Keratinocyte (primary cell): ENCODE data around the gene GPN3. TPM values are rescaled to one million over a fixed set of nuclear protein-coding genes. Genes with fewer than 3 reads are reported as not detected.
A peak's percentile ranks its signal among the peaks of the same experiment; 100 is the strongest.

Experiments
- DNase-seq: peaks from one replicate; pipeline ENCODE4 v3.0.0-alpha.2; 2011; ENCODE audit warnings: low read depth, missing footprints, low spot score
- FAIRE-seq: peaks from 2 replicates; lab custom pipeline; 2011; peaks lifted over from hg19 to GRCh38; lab: Jason Lieb, UNC
- H2AFZ ChIP-seq: 2 replicates; pipeline ENCODE4 v1.6.0; 2012; ENCODE audit warnings: low read length, control low read depth, inconsistent platforms; ENCODE audit not compliant: control insufficient read depth
- H3K27ac ChIP-seq: 2 replicates; pipeline ENCODE4 v1.5.1; 2011; ENCODE audit warnings: low read length; ENCODE audit not compliant: control insufficient read depth, insufficient read depth
- H3K27me3 ChIP-seq: 3 replicates; pipeline ENCODE4 v1.6.0; 2011; ENCODE audit warnings: low read length; ENCODE audit not compliant: control insufficient read depth, insufficient read depth; ENCODE audit errors: extremely low read depth
- H3K36me3 ChIP-seq, 2 experiments: 2 replicates in 1 of 2; 3 replicates in 1 of 2; pipeline ENCODE4 v1.5.1; 2011; ENCODE audit warnings: low read length in 2 of 2, mild to moderate bottlenecking in 1 of 2; ENCODE audit not compliant: control insufficient read depth in 2 of 2, insufficient read depth in 2 of 2; ENCODE audit errors: extremely low read depth in 1 of 2
- H3K4me1 ChIP-seq: 3 replicates; pipeline ENCODE4 v1.5.1; 2011; ENCODE audit warnings: low read length; ENCODE audit not compliant: control insufficient read depth, insufficient read depth; ENCODE audit errors: extremely low read depth
- H3K4me2 ChIP-seq: 3 replicates; pipeline ENCODE4 v1.6.0; 2011; ENCODE audit warnings: low read depth, low read length; ENCODE audit not compliant: control insufficient read depth, insufficient read depth; ENCODE audit errors: extremely low read depth
- H3K4me3 ChIP-seq, 3 experiments: fragments of 200-600 bp in 1 of 3; sonication (generic) in 1 of 3; 2 replicates in 2 of 3; 3 replicates in 1 of 3; pipeline ENCODE4 v1.5.1; 2011 to 2016; ENCODE audit warnings: low read length in 3 of 3, mild to moderate bottlenecking in 3 of 3, control low read depth in 2 of 3, inconsistent platforms in 1 of 3, low read depth in 1 of 3, mixed read lengths in 1 of 3, mixed run types in 1 of 3, moderate library complexity in 1 of 3; ENCODE audit not compliant: control insufficient read depth in 2 of 3, insufficient read depth in 2 of 3; ENCODE audit errors: extremely low read depth in 1 of 3
- H3K79me2 ChIP-seq: 2 replicates; pipeline ENCODE4 v1.6.0; 2012; ENCODE audit warnings: low read length; ENCODE audit not compliant: control insufficient read depth, insufficient read depth
- H3K9ac ChIP-seq: 3 replicates; pipeline ENCODE4 v1.6.0; 2011; ENCODE audit warnings: low read length; ENCODE audit not compliant: control insufficient read depth, insufficient read depth; ENCODE audit errors: extremely low read depth
- H3K9me1 ChIP-seq: 3 replicates; pipeline ENCODE4 v1.6.0; 2011; ENCODE audit warnings: low read length; ENCODE audit not compliant: control insufficient read depth, insufficient read depth; ENCODE audit errors: extremely low read depth
- H3K9me3 ChIP-seq: 2 replicates; pipeline ENCODE4 v1.5.1; 2012; ENCODE audit warnings: low read depth, low read length; ENCODE audit not compliant: control insufficient read depth
- H4K20me1 ChIP-seq: 3 replicates; pipeline ENCODE4 v1.6.0; 2011; ENCODE audit warnings: low read length; ENCODE audit not compliant: control insufficient read depth, insufficient read depth; ENCODE audit errors: extremely low read depth
- CTCF ChIP-seq, 3 experiments: IDR thresholded peaks in 1 of 3; conservative IDR thresholded peaks in 1 of 3; optimal IDR thresholded peaks in 1 of 3; 2 replicates in 2 of 3; 3 replicates in 1 of 3; pipeline versions ENCODE3 to v1.5.1; 2011; ENCODE audit warnings: low read length in 3 of 3, mild to moderate bottlenecking in 3 of 3, moderate library complexity in 2 of 3, control low read depth in 1 of 3, inconsistent platforms in 1 of 3; ENCODE audit not compliant: insufficient read depth in 2 of 3; ENCODE audit errors: extremely low read depth in 1 of 3
- EZH2 ChIP-seq: IDR thresholded peaks from one replicate; pipeline ENCODE4 v1.6.1; 2012; ENCODE audit warnings: inconsistent platforms, mild to moderate bottlenecking, low read length, moderate library complexity
- dilution Hi-C: fragments of 300-500 bp; cut with MboI; formaldehyde crosslinking; loops from one replicate; pipeline ENCODE4 v1.7.0; 2020; ENCODE audit warnings: low sequenced_read_pairs; ENCODE audit not compliant: extremely low pct_ligation_motif_present
- polyA plus RNA-seq, 5 experiments: library from polyadenylated mRNA; depleted of rRNA in 3 of 5; stranded (reverse) in 3 of 5; stranded (forward) in 1 of 5; unstranded in 1 of 5; fragments of >200 nt; gene quantifications; 1 replicate in 1 of 5; 2 replicates in 3 of 5; 3 replicates in 1 of 5; pipeline versions ENCODE4 v1.2.1 to v1.2.3, GENCODE V29; 2011 to 2012; ENCODE audit warnings: missing spikeins in 2 of 5, low read depth in 1 of 5, low replicate concordance in 1 of 5

GPN3 gene
- polyA plus RNA-seq, 1 donor (not counting 4 experiments of a cell fraction or from before 2014, with no cell fraction given), result 35.5 TPM

DNA sequence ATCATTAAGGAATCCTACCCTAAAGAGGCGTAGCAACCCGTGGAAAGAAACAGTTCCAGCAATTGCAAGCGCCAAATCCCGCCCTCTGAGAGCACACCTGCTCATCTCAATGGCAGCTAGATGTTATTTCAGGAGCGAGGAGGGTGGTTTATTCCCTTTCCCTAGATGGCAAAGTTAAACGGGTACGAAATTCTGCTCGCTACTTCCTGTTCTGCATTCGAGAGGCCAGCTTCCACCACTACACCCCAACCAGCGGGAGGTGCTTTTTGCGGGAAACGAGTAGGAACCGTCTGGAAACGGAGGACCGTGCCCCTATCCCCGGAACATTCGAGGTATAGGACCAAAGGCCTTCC lies 33.3 kb upstream of the GPN3 start:
- DNase-seq (no peak), FAIRE-seq (no peak)
- H3K79me2 ChIP-seq, result peaks cover 47% of the 10 kb centered on the region
- peak overlapping the region; percentile 76 to 92 (median 77) for H3K4me3 ChIP-seq
- peaks cover 20% of the 10 kb centered on the region for H3K4me1 ChIP-seq
- H3K9ac ChIP-seq, result peak overlapping the region; percentile 86
- TF ChIP-seq EZH2 (no peak), CTCF (optimal IDR thresholded peaks at IDR 0.05 in 1 of 3, IDR thresholded peaks at IDR 0.05 in 1 of 3, conservative IDR thresholded peaks at IDR 0.05 in 1 of 3; ENCODE audit: extremely low read depth in 1 of 3, insufficient read depth in 2 of 3, low read length in 3 of 3) (no peak)
- H2AFZ ChIP-seq, result peak overlapping the region; percentile 44
- peaks cover 0 to 4% of the 10 kb centered on the region in 2 experiments for H3K36me3 ChIP-seq
- H3K27ac ChIP-seq, result peak overlapping the region; percentile 77
- no peaks in the 10 kb centered on the region for H3K9me3 ChIP-seq
- no peaks in the 10 kb centered on the region for H3K27me3 ChIP-seq
- H3K4me2 ChIP-seq, result peak overlapping the region; percentile 83
- no peaks in the 10 kb centered on the region for H3K9me1 ChIP-seq
- dilution Hi-C loops, result no loop called here
- H4K20me1 ChIP-seq, result no peaks in the 10 kb centered on the region

DNA sequence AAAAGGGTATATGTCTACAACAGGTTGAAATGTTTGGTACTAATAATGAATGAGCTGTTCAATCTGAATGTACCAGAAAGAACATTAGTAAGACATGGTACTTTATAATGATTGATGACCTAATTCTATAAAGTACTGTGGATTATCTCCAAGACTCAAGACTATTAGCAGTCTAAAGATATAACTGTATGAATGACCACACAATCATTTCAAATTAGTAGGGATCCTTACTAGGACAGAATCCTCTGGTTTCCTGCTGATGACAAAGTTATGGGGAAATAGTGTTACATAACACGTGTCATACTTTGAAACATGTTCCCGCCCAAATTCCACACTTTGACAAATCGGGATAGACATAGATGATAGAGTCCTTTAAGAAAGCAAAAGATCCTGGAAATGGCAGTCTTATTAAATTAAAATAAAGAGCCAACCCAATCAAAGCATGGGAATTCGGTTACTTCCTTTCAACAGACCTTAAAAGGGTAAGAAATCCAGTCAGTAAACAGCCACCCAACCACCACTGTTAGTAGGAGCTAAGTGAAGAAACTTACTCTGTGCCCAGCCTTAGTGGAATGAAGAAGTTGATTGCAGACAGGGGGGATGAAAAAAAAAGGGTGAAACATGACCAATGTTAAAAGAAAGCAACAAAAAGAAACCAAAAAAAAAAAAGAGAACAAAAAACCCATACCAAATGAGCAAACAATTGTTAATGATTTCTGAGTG lies 31.1 kb upstream of the GPN3 start:
- TF ChIP-seq CTCF (optimal IDR thresholded peaks at IDR 0.05 in 1 of 3, IDR thresholded peaks at IDR 0.05 in 1 of 3, conservative IDR thresholded peaks at IDR 0.05 in 1 of 3; ENCODE audit: extremely low read depth in 1 of 3, insufficient read depth in 2 of 3, low read length in 3 of 3) (no peak), EZH2 (no peak)
- DNase-seq, result no peak
- H3K9me1 ChIP-seq, result no peaks in the 10 kb centered on the region
- peaks cover 3 to 9% of the 10 kb centered on the region in 2 experiments for H3K36me3 ChIP-seq
- no peak overlapping the region for H3K27ac ChIP-seq
- no peaks in the 10 kb centered on the region for H3K9me3 ChIP-seq
- H4K20me1 ChIP-seq, result no peaks in the 10 kb centered on the region
- H3K9ac ChIP-seq, result no peak overlapping the region
- H3K27me3 ChIP-seq, result no peaks in the 10 kb centered on the region
- H3K79me2 ChIP-seq, result peaks cover 52% of the 10 kb centered on the region
- dilution Hi-C loops, result no loop called here
- H3K4me3 ChIP-seq, result no peak overlapping the region
- no peak for FAIRE-seq
- H3K4me1 ChIP-seq, result peaks cover 20% of the 10 kb centered on the region
- no peak overlapping the region for H2AFZ ChIP-seq
- peak overlapping the region; percentile 9 for H3K4me2 ChIP-seq
